ENCODE data around the gene FBXW5. TPM values are rescaled to one million over a fixed set of nuclear protein-coding genes. Genes with fewer than 3 reads are reported as not detected.
A peak's percentile ranks its signal among the peaks of the same experiment; 100 is the strongest.

Gene FBXW5
- polyA plus RNA-seq, 3 donors, result 85.3 to 117 (median 92.7) TPM

GRCh38 chr9:136977223-136977622, 32.7 kb upstream of the FBXW5 start, which contains the start of gene PTGDS:
PTGDS (plus strand) TSS chr9:136977504; CDS start chr9:136977579, 75 bp downstream.
- peak within 1 kb of the TSS; percentile 78 for H3K4me2 ChIP-seq (replicated peaks; ENCODE audit: extremely low read depth, low read length, poor library complexity, severe bottlenecking)
- H3K4me3 Mint-ChIP-seq, result peak within 1 kb of the TSS; percentile 9 to 70
- H3K9me3 ChIP-seq (replicated peaks in 1 of 2; ENCODE audit: control insufficient read depth in 1 of 2, insufficient read depth in 1 of 2, low read length in 2 of 2), result no peaks in the 10 kb centered on the region
- WGBS (ENCODE audit: insufficient coverage), result 36% methylated on average over 7 of the region's 10 CpGs
- DNase-seq, result no peak
- peaks cover 17 to 53% (median 21%) of the 10 kb centered on the region in 3 donors for H3K27me3 Mint-ChIP-seq (ENCODE audit: low read depth in 3 of 3)
- peaks cover 19% of the 10 kb centered on the region for H3K4me1 Mint-ChIP-seq
- TF ChIP-seq CTCF (IDR thresholded peaks at IDR 0.05), result no peak
- H3K79me2 ChIP-seq (ENCODE audit: insufficient read depth, low read length), result no peaks in the 10 kb centered on the region
- no peak within 1 kb of the TSS for H3K27ac ChIP-seq (ENCODE audit: low read depth in 1 of 2, low read length in 2 of 2)
- intact Hi-C loops (cut with micrococcal nuclease), result no loop called here
- peaks cover 0 to 2% (median 0%) of the 10 kb centered on the region in 7 donors for H3K9me3 Mint-ChIP-seq
- H3K36me3 Mint-ChIP-seq, result no peaks in the 10 kb centered on the region
- no peaks in the 10 kb centered on the region for H3K36me3 ChIP-seq (replicated peaks in 1 of 2; ENCODE audit: control insufficient read depth in 1 of 2, insufficient read depth in 2 of 2, low read length in 2 of 2)
- H2AFZ ChIP-seq (ENCODE audit: insufficient read depth, low read depth, low read length, poor library complexity, severe bottlenecking), result peak within 1 kb of the TSS; percentile 61
- peaks cover 22 to 35% of the 10 kb centered on the region in 2 donors for H3K4me1 ChIP-seq (ENCODE audit: control insufficient read depth in 1 of 2, insufficient read depth in 2 of 2, low read length in 2 of 2)
- no peak within 1 kb of the TSS for H3K9ac ChIP-seq (ENCODE audit: insufficient read depth, low read length, poor library complexity, severe bottlenecking)
- peak within 1 kb of the TSS in 1 of 7 donors; percentile 10 for H3K27ac Mint-ChIP-seq
- H3K27me3 ChIP-seq (ENCODE audit: control insufficient read depth in 2 of 2, insufficient read depth in 2 of 2, low read length in 2 of 2), result peaks cover 0 to 20% of the 10 kb centered on the region in 2 donors
- H4K20me1 ChIP-seq (ENCODE audit: insufficient read depth, low read length), result no peaks in the 10 kb centered on the region
- H3K4me3 ChIP-seq (replicated peaks in 1 of 3; ENCODE audit: low read depth in 2 of 3, low read length in 3 of 3), result peak within 1 kb of the TSS in 1 of 3 experiments; percentile 67

- H3K4me2 ChIP-seq (replicated peaks; ENCODE audit: extremely low read depth, low read length, poor library complexity, severe bottlenecking), result peak overlapping the region; percentile 37
- peak overlapping the region; percentile 44 for H2AFZ ChIP-seq (ENCODE audit: insufficient read depth, low read depth, low read length, poor library complexity, severe bottlenecking)
- H3K4me1 Mint-ChIP-seq, result peaks cover 19% of the 10 kb centered on the region
- H3K79me2 ChIP-seq (ENCODE audit: insufficient read depth, low read length), result no peaks in the 10 kb centered on the region
- no peak overlapping the region for H3K27ac Mint-ChIP-seq
- H3K36me3 ChIP-seq (replicated peaks in 1 of 2; ENCODE audit: control insufficient read depth in 1 of 2, insufficient read depth in 2 of 2, low read length in 2 of 2), result no peaks in the 10 kb centered on the region
- no peaks in the 10 kb centered on the region for H4K20me1 ChIP-seq (ENCODE audit: insufficient read depth, low read length)
- peaks cover 0 to 2% (median 0%) of the 10 kb centered on the region in 7 donors for H3K9me3 Mint-ChIP-seq
- H3K4me1 ChIP-seq (ENCODE audit: control insufficient read depth in 1 of 2, insufficient read depth in 2 of 2, low read length in 2 of 2), result peaks cover 22 to 35% of the 10 kb centered on the region in 2 donors
- no peak overlapping the region for H3K27ac ChIP-seq (ENCODE audit: low read depth in 1 of 2, low read length in 2 of 2)
- peaks cover 12 to 46% (median 21%) of the 10 kb centered on the region in 3 donors for H3K27me3 Mint-ChIP-seq (ENCODE audit: low read depth in 3 of 3)
- H3K9me3 ChIP-seq (replicated peaks in 1 of 2; ENCODE audit: control insufficient read depth in 1 of 2, insufficient read depth in 1 of 2, low read length in 2 of 2), result no peaks in the 10 kb centered on the region
- H3K36me3 Mint-ChIP-seq, result no peaks in the 10 kb centered on the region
- H3K4me3 ChIP-seq (replicated peaks in 1 of 3; ENCODE audit: low read depth in 2 of 3, low read length in 3 of 3), result no peak overlapping the region
- TF ChIP-seq CTCF (IDR thresholded peaks at IDR 0.05), result peak; percentile 60
- 8% methylated on average over 14 of the region's 14 CpGs for WGBS (ENCODE audit: insufficient coverage)
- intact Hi-C loops (cut with micrococcal nuclease), result no loop called here
- peak overlapping the region; percentile 20 to 70 for H3K4me3 Mint-ChIP-seq
- no peak overlapping the region for H3K9ac ChIP-seq (ENCODE audit: insufficient read depth, low read length, poor library complexity, severe bottlenecking)
- DNase-seq, result peak in 2 of 3 donors; percentile 16 to 36
- H3K27me3 ChIP-seq (ENCODE audit: control insufficient read depth in 2 of 2, insufficient read depth in 2 of 2, low read length in 2 of 2), result peaks cover 0 to 20% of the 10 kb centered on the region in 2 donors
These were observed 31.1 kb upstream of the FBXW5 start for GRCh38 chr9:136975644-136976043.
